ENCODE measurements around the gene TRMT61B.

DNA sequence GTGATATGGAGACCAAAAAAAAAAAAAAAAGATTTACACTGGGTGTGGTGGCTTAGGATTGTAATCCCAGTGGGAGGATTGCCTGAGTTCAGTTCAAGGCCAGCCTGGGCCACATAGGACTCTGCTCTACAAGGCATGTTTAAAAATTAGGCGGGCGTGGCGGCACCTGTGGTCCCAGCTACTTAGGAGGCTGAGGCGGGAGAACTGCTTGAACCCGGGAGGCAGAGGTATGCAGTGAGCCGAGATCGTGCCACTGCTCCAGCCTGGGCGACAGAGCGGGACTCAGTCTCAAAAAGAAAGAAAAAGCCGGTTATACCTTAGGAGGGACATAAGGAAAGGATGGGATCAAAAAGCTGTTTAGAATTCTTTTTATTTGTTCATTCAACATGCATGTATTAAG is 60.2 kb downstream of the TRMT61B start:
- TF ChIP-seq, protein P1, sequence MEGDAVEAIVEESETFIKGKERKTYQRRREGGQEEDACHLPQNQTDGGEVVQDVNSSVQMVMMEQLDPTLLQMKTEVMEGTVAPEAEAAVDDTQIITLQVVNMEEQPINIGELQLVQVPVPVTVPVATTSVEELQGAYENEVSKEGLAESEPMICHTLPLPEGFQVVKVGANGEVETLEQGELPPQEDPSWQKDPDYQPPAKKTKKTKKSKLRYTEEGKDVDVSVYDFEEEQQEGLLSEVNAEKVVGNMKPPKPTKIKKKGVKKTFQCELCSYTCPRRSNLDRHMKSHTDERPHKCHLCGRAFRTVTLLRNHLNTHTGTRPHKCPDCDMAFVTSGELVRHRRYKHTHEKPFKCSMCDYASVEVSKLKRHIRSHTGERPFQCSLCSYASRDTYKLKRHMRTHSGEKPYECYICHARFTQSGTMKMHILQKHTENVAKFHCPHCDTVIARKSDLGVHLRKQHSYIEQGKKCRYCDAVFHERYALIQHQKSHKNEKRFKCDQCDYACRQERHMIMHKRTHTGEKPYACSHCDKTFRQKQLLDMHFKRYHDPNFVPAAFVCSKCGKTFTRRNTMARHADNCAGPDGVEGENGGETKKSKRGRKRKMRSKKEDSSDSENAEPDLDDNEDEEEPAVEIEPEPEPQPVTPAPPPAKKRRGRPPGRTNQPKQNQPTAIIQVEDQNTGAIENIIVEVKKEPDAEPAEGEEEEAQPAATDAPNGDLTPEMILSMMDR (conservative IDR thresholded peaks at IDR 0.05 in 1 of 2, IDR thresholded peaks at IDR 0.05 in 1 of 2; ENCODE audit: low read depth in 1 of 2, low read length in 2 of 2), result no peak
- TF ChIP-seq EZH2 (IDR thresholded peaks at IDR 0.05; ENCODE audit: low read length, missing control alignments), result no peak
